NB4 (cell line): ENCODE results near the gene CCDC142.

Experiments used
- MYC ChIP-seq: IDR thresholded peaks from 2 replicates; pipeline ENCODE4 v1.6.1; 2011; ENCODE audit warnings: low read depth, low read length
- POLR2A ChIP-seq: IDR thresholded peaks from 2 replicates; pipeline ENCODE4 v1.6.1; 2011; ENCODE audit warnings: mild to moderate bottlenecking; ENCODE audit not compliant: insufficient read length; ENCODE audit errors: extremely low read depth
- TF ChIP-seq, protein P1 (sequence below): IDR thresholded peaks from one replicate; pipeline ENCODE4 v1.5.1; 2012; ENCODE audit warnings: low read depth, low read length
- TF ChIP-seq, protein P2 (sequence below): IDR thresholded peaks from 2 replicates; pipeline ENCODE4 v1.6.1; 2011; ENCODE audit warnings: low read depth, low read length

DNA sequence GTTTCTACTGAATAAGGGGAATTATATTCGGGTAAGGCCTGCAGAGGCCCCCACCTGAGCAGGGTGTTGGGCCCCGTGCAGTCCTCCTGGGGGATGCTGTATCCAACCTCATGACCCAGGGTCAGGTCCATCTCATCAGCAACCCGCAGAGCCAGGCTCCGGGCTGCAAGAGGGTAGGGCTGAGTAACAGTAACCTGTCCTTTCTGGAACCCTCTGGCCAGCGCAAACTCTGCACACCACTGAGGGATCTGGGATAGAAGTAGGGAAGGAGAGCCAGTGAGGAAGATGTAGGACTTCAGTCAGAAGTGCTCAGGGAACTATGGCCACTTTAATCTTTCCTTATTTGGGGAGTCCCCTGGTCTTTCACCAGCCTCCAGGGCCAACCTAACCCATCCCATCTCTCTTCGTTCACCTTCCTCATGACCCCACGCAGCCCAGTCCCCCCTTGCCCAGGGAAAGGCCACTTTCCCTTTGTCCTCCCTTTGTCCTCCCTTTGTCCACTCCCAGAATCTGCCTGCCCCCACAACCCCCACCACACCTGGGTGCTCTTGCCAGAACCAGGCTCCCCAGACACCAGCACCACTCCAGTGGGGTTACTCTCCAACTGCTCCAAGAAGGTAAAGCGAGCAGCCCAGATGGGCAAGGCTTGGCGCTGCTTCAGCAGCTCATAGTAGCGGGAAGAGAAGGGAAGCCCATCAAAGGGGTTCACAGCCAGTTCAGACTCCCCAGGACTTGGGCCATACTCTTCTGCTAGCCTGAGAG, 42.3 kb upstream of the CCDC142 start:
- TF ChIP-seq, protein P1, sequence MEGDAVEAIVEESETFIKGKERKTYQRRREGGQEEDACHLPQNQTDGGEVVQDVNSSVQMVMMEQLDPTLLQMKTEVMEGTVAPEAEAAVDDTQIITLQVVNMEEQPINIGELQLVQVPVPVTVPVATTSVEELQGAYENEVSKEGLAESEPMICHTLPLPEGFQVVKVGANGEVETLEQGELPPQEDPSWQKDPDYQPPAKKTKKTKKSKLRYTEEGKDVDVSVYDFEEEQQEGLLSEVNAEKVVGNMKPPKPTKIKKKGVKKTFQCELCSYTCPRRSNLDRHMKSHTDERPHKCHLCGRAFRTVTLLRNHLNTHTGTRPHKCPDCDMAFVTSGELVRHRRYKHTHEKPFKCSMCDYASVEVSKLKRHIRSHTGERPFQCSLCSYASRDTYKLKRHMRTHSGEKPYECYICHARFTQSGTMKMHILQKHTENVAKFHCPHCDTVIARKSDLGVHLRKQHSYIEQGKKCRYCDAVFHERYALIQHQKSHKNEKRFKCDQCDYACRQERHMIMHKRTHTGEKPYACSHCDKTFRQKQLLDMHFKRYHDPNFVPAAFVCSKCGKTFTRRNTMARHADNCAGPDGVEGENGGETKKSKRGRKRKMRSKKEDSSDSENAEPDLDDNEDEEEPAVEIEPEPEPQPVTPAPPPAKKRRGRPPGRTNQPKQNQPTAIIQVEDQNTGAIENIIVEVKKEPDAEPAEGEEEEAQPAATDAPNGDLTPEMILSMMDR, result no peak
- TF ChIP-seq POLR2A (no peak), MYC (no peak)
- TF ChIP-seq, protein P2, sequence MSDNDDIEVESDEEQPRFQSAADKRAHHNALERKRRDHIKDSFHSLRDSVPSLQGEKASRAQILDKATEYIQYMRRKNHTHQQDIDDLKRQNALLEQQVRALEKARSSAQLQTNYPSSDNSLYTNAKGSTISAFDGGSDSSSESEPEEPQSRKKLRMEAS, result no peak
